IMR-90 (cell line): ENCODE measurements around the gene ITSN1. TPM values are rescaled to one million over a fixed set of nuclear protein-coding genes. Genes with fewer than 3 reads are reported as not detected.

Experiments
- ATAC-seq: fragments of 200-7000 bp; cut with Tn5 transposase; 2 replicates; pipeline ENCODE4 v1.9.1; 2020; ENCODE audit warnings: low read depth, mild to moderate bottlenecking, moderate library complexity
- BruUV-seq: library from RNA; stranded (reverse); fragments of 400-500 nt; replicated peaks from 2 replicates; lab custom pipeline; 2021; lab: Mats Ljungman, UMichigan
- CTCF ChIA-PET: fragments of 300-600 bp; formaldehyde crosslinking; extraction: SDS; loops from one replicate; lab custom pipeline; 2021; ENCODE audit warnings: antibody characterized with exemption; lab: Yijun Ruan, JAX
- POLR2A ChIA-PET: fragments of 300-600 bp; sonication (Branson Sonifier 250); formaldehyde crosslinking; loops from one replicate; lab custom pipeline; 2022; ENCODE audit warnings: antibody characterized with exemption; ENCODE audit not compliant: unreplicated experiment; lab: Charles Lee
- DNase-seq: peaks from one replicate; pipeline ENCODE4 v3.0.0; 2013
- H2AFZ ChIP-seq: replicated peaks from 2 replicates; pipeline ENCODE3; 2013; ENCODE audit warnings: low read length, mild to moderate bottlenecking; ENCODE audit not compliant: poor library complexity
- H2AK5ac ChIP-seq: 2 replicates; pipeline ENCODE4 v1.6.1; 2013; ENCODE audit warnings: low read depth, low read length, inconsistent platforms
- H2AK9ac ChIP-seq: replicated peaks from 2 replicates; pipeline ENCODE3; 2013; ENCODE audit warnings: mild to moderate bottlenecking, low read depth, low read length, moderate library complexity; ENCODE audit not compliant: poor library complexity
- H2BK120ac ChIP-seq: 2 replicates; pipeline ENCODE4 v1.6.1; 2013; ENCODE audit warnings: low read depth, low read length, inconsistent platforms
- H2BK15ac ChIP-seq: 3 replicates; pipeline ENCODE4 v1.6.1; 2013; ENCODE audit warnings: low read depth, low read length, inconsistent platforms
- H2BK20ac ChIP-seq: 2 replicates; pipeline ENCODE4 v1.6.1; 2013; ENCODE audit warnings: low read depth, mild to moderate bottlenecking, inconsistent platforms, low read length, moderate library complexity
- H2BK5ac ChIP-seq: 2 replicates; pipeline ENCODE4 v1.6.1; 2013; ENCODE audit warnings: mild to moderate bottlenecking, low read depth, low read length, inconsistent platforms; ENCODE audit not compliant: poor library complexity, severe bottlenecking
- H3K14ac ChIP-seq: replicated peaks from 2 replicates; pipeline ENCODE4 v1.6.1; 2013; ENCODE audit warnings: low read depth, low read length, inconsistent platforms
- H3K18ac ChIP-seq: 2 replicates; pipeline ENCODE4 v1.6.1; 2013; ENCODE audit warnings: low read depth, low read length, control low read depth
- H3K23ac ChIP-seq: 2 replicates; pipeline ENCODE4 v1.6.1; 2013; ENCODE audit warnings: low read depth, low read length, inconsistent platforms
- H3K27ac ChIP-seq: 2 replicates; pipeline ENCODE4 v1.5.1; 2013; ENCODE audit warnings: mild to moderate bottlenecking, control low read depth, low read length; ENCODE audit not compliant: insufficient read depth
- H3K27me3 ChIP-seq: 2 replicates; pipeline ENCODE4 v1.6.1; 2013; ENCODE audit warnings: low read length; ENCODE audit not compliant: control insufficient read depth, insufficient read depth
- H3K36me3 ChIP-seq: 2 replicates; pipeline ENCODE4 v1.6.1; 2013; ENCODE audit warnings: low read length, mixed read lengths; ENCODE audit not compliant: control insufficient read depth, insufficient read depth
- H3K4ac ChIP-seq: 2 replicates; pipeline ENCODE4 v1.6.1; 2013; ENCODE audit warnings: low read depth, low read length, inconsistent platforms
- H3K4me1 ChIP-seq: 2 replicates; pipeline ENCODE4 v1.6.1; 2013; ENCODE audit warnings: low read length, mixed read lengths; ENCODE audit not compliant: control insufficient read depth, insufficient read depth
- H3K4me2 ChIP-seq: 2 replicates; pipeline ENCODE4 v1.6.1; 2013; ENCODE audit warnings: low read depth, mild to moderate bottlenecking, control low read depth, low read length, moderate library complexity
- H3K4me3 ChIP-seq: 2 replicates; pipeline ENCODE4 v1.5.1; 2013; ENCODE audit warnings: low read depth, mild to moderate bottlenecking, control low read depth, low read length, moderate library complexity; ENCODE audit not compliant: insufficient read depth
- H3K56ac ChIP-seq: 2 replicates; pipeline ENCODE4 v1.6.1; 2013; ENCODE audit warnings: low read length, inconsistent platforms; ENCODE audit not compliant: insufficient read depth; ENCODE audit errors: extremely low read depth
- H3K79me1 ChIP-seq, 2 experiments: 2 replicates each; pipeline ENCODE4 v1.6.1; 2013; ENCODE audit warnings: low read length in 2 of 2, inconsistent platforms in 1 of 2, low read depth in 1 of 2
- H3K9ac ChIP-seq: 2 replicates; pipeline ENCODE4 v1.6.1; 2013; ENCODE audit warnings: low read depth, low read length, control low read depth
- H3K9me1 ChIP-seq: 2 replicates; pipeline ENCODE4 v1.6.1; 2013; ENCODE audit warnings: low read length, inconsistent platforms; ENCODE audit not compliant: insufficient read depth
- H3K9me3 ChIP-seq: 2 replicates; pipeline ENCODE4 v1.6.1; 2013; ENCODE audit warnings: low read length; ENCODE audit not compliant: control insufficient read depth, insufficient read depth
- H4K20me1 ChIP-seq: 2 replicates; pipeline ENCODE4 v1.6.1; 2013; ENCODE audit warnings: low read length, inconsistent platforms; ENCODE audit not compliant: insufficient read depth
- H4K5ac ChIP-seq: 2 replicates; pipeline ENCODE4 v1.6.1; 2013; ENCODE audit warnings: mild to moderate bottlenecking, low read depth, low read length, control low read depth
- H4K8ac ChIP-seq, 2 experiments: 2 replicates each; pipeline ENCODE4 v1.6.1; 2013; ENCODE audit warnings: low read depth in 2 of 2, low read length in 2 of 2, control low read depth in 1 of 2, inconsistent platforms in 1 of 2
- H4K91ac ChIP-seq: 2 replicates; pipeline ENCODE4 v1.6.1; 2013; ENCODE audit warnings: low read depth, low read length, inconsistent platforms; ENCODE audit not compliant: insufficient read depth
- BHLHE40 ChIP-seq: fragments of 150-350 bp; IDR thresholded peaks from 2 replicates; pipeline ENCODE4 v1.6.1; 2016; ENCODE audit warnings: mild to moderate bottlenecking, low read depth, low read length
- CEBPB ChIP-seq: IDR thresholded peaks from 2 replicates; pipeline ENCODE4 v1.6.1; 2012; ENCODE audit warnings: low read depth, low read length, improper control_type of control experiment
- CHD1 ChIP-seq: IDR thresholded peaks from 2 replicates; pipeline ENCODE4 v1.6.1; 2012; ENCODE audit warnings: low read depth, low read length, improper control_type of control experiment
- CTCF ChIP-seq: conservative IDR thresholded peaks from 2 replicates; pipeline ENCODE4 v1.5.1; 2012; ENCODE audit warnings: mild to moderate bottlenecking, low read depth, low read length, improper control_type of control experiment
- ELK1 ChIP-seq: fragments of 150-350 bp; IDR thresholded peaks from 2 replicates; pipeline ENCODE4 v1.6.1; 2016; ENCODE audit warnings: low read depth, mild to moderate bottlenecking, low read length, moderate library complexity, borderline replicate concordance
- FOS ChIP-seq: fragments of 150-350 bp; IDR thresholded peaks from 2 replicates; pipeline ENCODE4 v1.6.1; 2016; ENCODE audit warnings: low read depth, low read length
- MAFK ChIP-seq: IDR thresholded peaks from 2 replicates; pipeline ENCODE4 v1.6.1; 2012; ENCODE audit warnings: low read depth, low read length, improper control_type of control experiment
- MAZ ChIP-seq: IDR thresholded peaks from 2 replicates; pipeline ENCODE4 v1.6.1; 2012; ENCODE audit warnings: low read depth, mild to moderate bottlenecking, low read length, improper control_type of control experiment, moderate library complexity, borderline replicate concordance
- MXI1 ChIP-seq: IDR thresholded peaks from 2 replicates; pipeline ENCODE4 v1.6.1; 2012; ENCODE audit warnings: low read depth, mild to moderate bottlenecking, low read length, moderate library complexity, borderline replicate concordance
- NFE2L2 ChIP-seq: fragments of 150-350 bp; IDR thresholded peaks from 2 replicates; pipeline ENCODE4 v1.6.1; 2016; ENCODE audit warnings: low read depth, mild to moderate bottlenecking, low read length
- POLR2A ChIP-seq: IDR thresholded peaks from 2 replicates; pipeline ENCODE4 v1.6.1; 2012; ENCODE audit warnings: mild to moderate bottlenecking, low read depth, low read length
- RAD21 ChIP-seq: IDR thresholded peaks from 2 replicates; pipeline ENCODE4 v1.6.1; 2012; ENCODE audit warnings: low read length, improper control_type of control experiment
- RCOR1 ChIP-seq: IDR thresholded peaks from 2 replicates; pipeline ENCODE4 v1.6.1; 2012; ENCODE audit warnings: mild to moderate bottlenecking, low read length, improper control_type of control experiment; ENCODE audit not compliant: insufficient replicate concordance
- RFX5 ChIP-seq: IDR thresholded peaks from 2 replicates; pipeline ENCODE4 v1.8.0; 2012; ENCODE audit warnings: low read depth, mild to moderate bottlenecking, low read length, moderate library complexity
- SMC3 ChIP-seq: fragments of 150-350 bp; IDR thresholded peaks from 2 replicates; pipeline ENCODE4 v1.6.1; 2016; ENCODE audit warnings: low read depth, mild to moderate bottlenecking, antibody characterized with exemption, low read length, moderate library complexity
- USF2 ChIP-seq: fragments of 150-350 bp; IDR thresholded peaks from 2 replicates; pipeline ENCODE4 v1.6.1; 2017; ENCODE audit warnings: mild to moderate bottlenecking, antibody characterized with exemption, low read length, low read depth
- dilution Hi-C: fragments of 300-500 bp; cut with HindIII; formaldehyde crosslinking; loops from one replicate; pipeline ENCODE4 v1.14.3; 2018; ENCODE audit warnings: low sequenced_read_pairs; ENCODE audit not compliant: unreplicated experiment
- in situ Hi-C: fragments of 300-500 bp; cut with MboI; formaldehyde crosslinking; loops from 3 replicates; pipeline ENCODE4 v1.14.3; 2019; ENCODE audit warnings: low sequenced_read_pairs, inconsistent platforms, mixed read lengths
- intact Hi-C: fragments of 100-400 bp; cut with micrococcal nuclease; formaldehyde crosslinking; loops from 2 replicates; pipeline ENCODE4 v1.10.0; 2022
- polyA plus RNA-seq, 3 experiments: library from polyadenylated mRNA; depleted of rRNA; stranded (reverse); fragments of >200 nt; gene quantifications; 2 replicates each; pipeline ENCODE4 v1.2.3, GENCODE V29; 2012; ENCODE audit warnings: low replicate concordance in 1 of 3
- total RNA-seq: library from RNA; depleted of rRNA; stranded (reverse); fragments of >200 nt; gene quantifications from 2 replicates; pipeline ENCODE4 v1.2.3, GENCODE V29; 2012

ITSN1 gene
- total and polyA plus RNA-seq, 2 of the 4 experiments (the other 2 are of a cell fraction): 45.4 to 62.0 TPM

- Histone ChIP-seq H3K27ac (no peak overlapping the region), H3K36me3 (no peaks in the 10 kb centered on the region), H2BK120ac (no peak overlapping the region), H4K20me1 (no peaks in the 10 kb centered on the region), H4K91ac (no peak overlapping the region), H2AK9ac (no peak overlapping the region), H3K4me1 (peaks cover under 1% of the 10 kb centered on the region), H4K5ac (no peak overlapping the region), H3K56ac (no peak overlapping the region), H2BK5ac (no peak overlapping the region), H3K27me3 (no peaks in the 10 kb centered on the region), H3K9ac (no peak overlapping the region), H2AK5ac (no peak overlapping the region), H3K4me2 (no peak overlapping the region), H3K79me1 (no peaks in the 10 kb centered on the region), H3K23ac (no peak overlapping the region), H3K9me1 (no peaks in the 10 kb centered on the region), H3K4me3 (no peak overlapping the region), H3K14ac (no peak overlapping the region), H3K18ac (no peak overlapping the region), H3K4ac (no peak overlapping the region), H4K8ac (no peak overlapping the region), H3K9me3 (no peaks in the 10 kb centered on the region), H2BK15ac (no peak overlapping the region), H2BK20ac (no peak overlapping the region), H2AFZ (no peak overlapping the region)
- dilution Hi-C loops (no loop called here), in situ Hi-C loops (no loop called here), intact Hi-C loops (no loop called here)
- DNase-seq: no peak
- TF ChIP-seq CTCF (no peak), POLR2A (no peak), NFE2L2 (no peak), CHD1 (no peak), USF2 (no peak), CEBPB (no peak), BHLHE40 (no peak), MAFK (no peak), RFX5 (no peak), FOS (no peak), RCOR1 (no peak), SMC3 (no peak), ELK1 (no peak), MXI1 (no peak), RAD21 (no peak), MAZ (no peak)
- ATAC-seq: no peak
- BruUV-seq: no TSS peak
- POLR2A ChIA-PET: no interaction called here
- CTCF ChIA-PET: interaction anchor here (0.6 kb wide), 1 partner anchor 49 kb away, joined by 3 read pairs; no protein-coding TSS in a partner anchor
Observed at GRCh38 chr21:33849834-33850233, 207.5 kb downstream of the ITSN1 start.
